GM23338 (cell line): ENCODE data around the gene APBA1. TPM values are rescaled to one million over a fixed set of nuclear protein-coding genes. Genes with fewer than 3 reads are reported as not detected.

Source experiments
- ATAC-seq: fragments of 200-7000 bp; cut with Tn5 transposase; 3 replicates; pipeline ENCODE4 v1.9.1; 2020
- DNase-seq: peaks from one replicate; pipeline ENCODE4 v3.0.0-alpha.2; 2015; ENCODE audit warnings: low spot score
- H2AFZ ChIP-seq: fragments of 200-600 bp; sonication (generic); 2 replicates; pipeline ENCODE4 v1.8.0; 2016; ENCODE audit warnings: antibody characterized with exemption, mild to moderate bottlenecking, moderate library complexity
- H3F3A ChIP-seq: fragments of 200-600 bp; sonication (generic); replicated peaks from 2 replicates; pipeline ENCODE4 v1.8.0; 2017; ENCODE audit warnings: antibody characterized with exemption, mixed run types, low read depth
- H3K27ac ChIP-seq: fragments of 200-600 bp; sonication (generic); 2 replicates; pipeline ENCODE4 v1.6.1; 2016; ENCODE audit warnings: low read depth
- H3K27me3 ChIP-seq: fragments of 200-600 bp; sonication (generic); 2 replicates; pipeline ENCODE4 v1.8.0; 2016; ENCODE audit warnings: mild to moderate bottlenecking, mixed run types, moderate library complexity; ENCODE audit not compliant: insufficient read depth
- H3K36me3 ChIP-seq: fragments of 200-600 bp; sonication (generic); 2 replicates; pipeline ENCODE4 v1.8.0; 2016; ENCODE audit warnings: mild to moderate bottlenecking; ENCODE audit not compliant: insufficient read depth
- H3K4me1 ChIP-seq: fragments of 200-600 bp; sonication (generic); 2 replicates; pipeline ENCODE4 v1.8.0; 2016; ENCODE audit warnings: mild to moderate bottlenecking, moderate library complexity; ENCODE audit not compliant: insufficient read depth
- H3K4me2 ChIP-seq: fragments of 200-600 bp; sonication (generic); 2 replicates; pipeline ENCODE4 v1.7.1; 2017; ENCODE audit warnings: mixed run types
- H3K4me3 ChIP-seq: fragments of 200-600 bp; sonication (generic); 2 replicates; pipeline ENCODE4 v1.6.1; 2016; ENCODE audit warnings: mixed run types
- H3K79me2 ChIP-seq: fragments of 200-600 bp; sonication (generic); replicated peaks from 2 replicates; pipeline ENCODE4 v1.8.0; 2017; ENCODE audit warnings: mild to moderate bottlenecking; ENCODE audit not compliant: insufficient read depth
- H3K9me2 ChIP-seq: fragments of 200-600 bp; sonication (generic); 2 replicates; pipeline ENCODE4 v1.8.0; 2017; ENCODE audit not compliant: insufficient read depth
- H4K20me1 ChIP-seq: fragments of 200-600 bp; sonication (generic); replicated peaks from 2 replicates; pipeline ENCODE4 v1.8.0; 2017; ENCODE audit warnings: mild to moderate bottlenecking; ENCODE audit not compliant: insufficient read depth
- H3K27ac Mint-ChIP-seq: 2 replicates; pipeline ENCODE4 v1.8.0; 2020; ENCODE audit warnings: inconsistent platforms, mild to moderate bottlenecking, moderate library complexity, mixed read lengths
- H3K27me3 Mint-ChIP-seq: 3 replicates; pipeline ENCODE4 v1.8.0; 2022; ENCODE audit warnings: low read depth, mild to moderate bottlenecking, moderate library complexity, mixed read lengths, inconsistent platforms; ENCODE audit not compliant: insufficient read depth, poor library complexity
- H3K36me3 Mint-ChIP-seq: 3 replicates; pipeline ENCODE4 v1.8.0; 2021; ENCODE audit warnings: low read depth, mild to moderate bottlenecking, inconsistent platforms, moderate library complexity, mixed read lengths
- H3K4me1 Mint-ChIP-seq: 3 replicates; pipeline ENCODE4 v1.8.0; 2020; ENCODE audit warnings: mild to moderate bottlenecking, inconsistent platforms, mixed read lengths
- H3K4me3 Mint-ChIP-seq: 3 replicates; pipeline ENCODE4 v1.8.0; 2021; ENCODE audit warnings: moderate library complexity, mild to moderate bottlenecking, inconsistent platforms, mixed read lengths
- H3K9me3 Mint-ChIP-seq: 3 replicates; pipeline ENCODE4 v1.8.0; 2020; ENCODE audit warnings: moderate library complexity, mild to moderate bottlenecking, inconsistent platforms, mixed read lengths
- NANOG ChIP-seq: IDR thresholded peaks from 2 replicates; pipeline ENCODE4 v1.6.1; 2016; ENCODE audit warnings: antibody characterized with exemption, borderline replicate concordance
- POLR2AphosphoS5 ChIP-seq: IDR thresholded peaks from 2 replicates; pipeline ENCODE4 v1.6.1; 2016; ENCODE audit warnings: antibody characterized with exemption, low read depth
- STAT1 ChIP-seq: IDR thresholded peaks from one replicate; pipeline ENCODE4 v1.6.1; 2016; ENCODE audit warnings: antibody characterized with exemption; ENCODE audit not compliant: unreplicated experiment
- ZNF114 ChIP-seq: fragments of 250-450 bp; sonication (Bioruptor Pico); IDR thresholded peaks from 2 replicates; pipeline ENCODE4 v1.5.0; 2020; ENCODE audit warnings: mild to moderate bottlenecking, moderate library complexity
- ZNF462 ChIP-seq: fragments of 250-450 bp; sonication (Bioruptor Pico); IDR thresholded peaks from 2 replicates; pipeline ENCODE4 v1.5.0; 2020; ENCODE audit warnings: mild to moderate bottlenecking, moderate library complexity
- polyA plus RNA-seq: library from polyadenylated mRNA; unstranded; fragments of >200 nt; fragmentation: Nextera tagmentation; extraction: Ambion mirVana; gene quantifications from 2 replicates; pipeline ENCODE4 v1.2.1, GENCODE V29; 2016
- total RNA-seq: library from RNA; depleted of rRNA; stranded (reverse); fragments of >200 nt; shearing (Covaris generic); gene quantifications from 2 replicates; pipeline ENCODE4 v1.2.3, GENCODE V29; 2014

Gene APBA1
- total and polyA plus RNA-seq, 2 experiments from 2014 or later: 0.26 to 1.0 TPM

- Histone ChIP-seq H3K79me2 (no peaks in the 10 kb centered on the region), H2AFZ (no peak overlapping the region), H3F3A (no peaks in the 10 kb centered on the region), H3K27ac (no peak overlapping the region), H3K4me1 (no peaks in the 10 kb centered on the region), H3K36me3 (no peaks in the 10 kb centered on the region), H4K20me1 (no peaks in the 10 kb centered on the region), H3K4me2 (no peak overlapping the region), H3K9me2 (peaks cover 6% of the 10 kb centered on the region; the same call in 1 of the 2 replicates), H3K4me3 (no peak overlapping the region), H3K27me3 (no peaks in the 10 kb centered on the region)
- ATAC-seq (no peak), DNase-seq (no peak)
- peaks cover 2% of the 10 kb centered on the region for H3K27me3 Mint-ChIP-seq
- peaks cover 7% of the 10 kb centered on the region; the same call in 1 of the 3 replicates for H3K36me3 Mint-ChIP-seq
- TF ChIP-seq ZNF462 (no peak), ZNF114 (CRISPR knock-in tag) (no peak), NANOG (no peak)
- peaks cover 2% of the 10 kb centered on the region; the same call in 1 of the 3 replicates for H3K4me1 Mint-ChIP-seq
- no peaks in the 10 kb centered on the region for H3K9me3 Mint-ChIP-seq
- no peak overlapping the region for H3K27ac Mint-ChIP-seq
- H3K4me3 Mint-ChIP-seq: no peak overlapping the region
These were observed 279.3 kb downstream of the APBA1 start for GRCh38 chr9:69392826-69393225.

- Mint-ChIP-seq H3K9me3 (no peaks in the 10 kb centered on the region), H3K4me1 (peaks cover 2% of the 10 kb centered on the region; the same call in 1 of the 3 replicates), H3K27me3 (no peaks in the 10 kb centered on the region), H3K4me3 (no peak overlapping the region), H3K36me3 (peaks cover 11% of the 10 kb centered on the region; the same call in 2 of the 3 replicates), H3K27ac (no peak overlapping the region)
- no peak for ATAC-seq
- Histone ChIP-seq H3K36me3 (no peaks in the 10 kb centered on the region), H3K4me1 (no peaks in the 10 kb centered on the region), H3K27me3 (no peaks in the 10 kb centered on the region), H4K20me1 (no peaks in the 10 kb centered on the region), H2AFZ (no peak overlapping the region), H3K27ac (no peak overlapping the region), H3K4me3 (no peak overlapping the region), H3K9me2 (peaks cover 8% of the 10 kb centered on the region; the same call in 1 of the 2 replicates), H3K79me2 (no peaks in the 10 kb centered on the region), H3K4me2 (no peak overlapping the region), H3F3A (no peaks in the 10 kb centered on the region)
- TF ChIP-seq POLR2AphosphoS5 (no peak), STAT1 (no peak)
- no peak for DNase-seq
These were observed 280.2 kb downstream of the APBA1 start for GRCh38 chr9:69391946-69392345.
